Activated CD8-positive, alpha-beta memory T cell treated with anti-CD3 and anti-CD28 coated beads, Interleukin-2, amount 50 U/mL, for 1 hour (primary cell): ENCODE results near the gene NEBL.
"Not testable (repeated sequence)": the region's sequence is repeated elsewhere in the genome, so short reads cannot be mapped to it uniquely, and the experiment has no call there.

ENCODE experiments used
- DNase-seq: peaks from one replicate; pipeline ENCODE4 v3.0.0-alpha.2; 2020; ENCODE audit errors: extremely low read depth

The NEBL gene

GRCh38 chr10:20897146-20897825, at the start of gene NEBL:
Gene NEBL, minus strand, starts transcription at chr10:20897311. Its CDS starts 106 bp downstream, at chr10:20897205.
- no peak for DNase-seq

GRCh38 chr10:20945546-20946332, 48.6 kb upstream of the NEBL start:
- no peak for DNase-seq

GRCh38 chr10:20944789-20945502, 47.8 kb upstream of the NEBL start:
- DNase-seq, result no peak

GRCh38 chr10:20939414-20939813, 42.3 kb upstream of the NEBL start:
- DNase-seq, result not testable (repeated sequence)

- DNase-seq, result no peak
Observed at GRCh38 chr10:20936396-20936795, 39.3 kb upstream of the NEBL start.

GRCh38 chr10:20935931-20936330, 38.8 kb upstream of the NEBL start:
- DNase-seq, result no peak

GRCh38 chr10:20935301-20935700, 38.2 kb upstream of the NEBL start:
- DNase-seq, result no peak

GRCh38 chr10:20933705-20934104, 36.6 kb upstream of the NEBL start:
- DNase-seq, result no peak

- no peak for DNase-seq
Observed at GRCh38 chr10:20932606-20933126, 35.6 kb upstream of the NEBL start.

- DNase-seq, result no peak
Observed at GRCh38 chr10:20931156-20931795, 34.2 kb upstream of the NEBL start.

GRCh38 chr10:20927456-20927855, 30.3 kb upstream of the NEBL start:
- no peak for DNase-seq

GRCh38 chr10:20922451-20922850, 25.3 kb upstream of the NEBL start:
- DNase-seq, result no peak

- DNase-seq, result no peak
Observed at GRCh38 chr10:20922033-20922432, 24.9 kb upstream of the NEBL start.

GRCh38 chr10:20920061-20920460, 22.9 kb upstream of the NEBL start:
- no peak for DNase-seq

GRCh38 chr10:20919481-20919880, 22.4 kb upstream of the NEBL start:
- DNase-seq, result no peak

- DNase-seq, result no peak
Observed at GRCh38 chr10:20916976-20917375, 19.9 kb upstream of the NEBL start.

GRCh38 chr10:20912969-20913368, 15.9 kb upstream of the NEBL start:
- no peak for DNase-seq

- no peak for DNase-seq
Observed at GRCh38 chr10:20911626-20912025, 14.5 kb upstream of the NEBL start.

GRCh38 chr10:20909801-20910200, 12.7 kb upstream of the NEBL start:
- no peak for DNase-seq

- DNase-seq, result no peak
Observed at GRCh38 chr10:20908391-20908790, 11.3 kb upstream of the NEBL start.

GRCh38 chr10:20903635-20904390, 6.7 kb upstream of the NEBL start:
- no peak for DNase-seq
